ENCODE data around the gene RDH13.
"Not testable (repeated sequence)": the region's sequence is repeated elsewhere in the genome, so short reads cannot be mapped to it uniquely, and the experiment has no call there.

- TF ChIP-seq CTCF (IDR thresholded peaks at IDR 0.05); MAX (CRISPR knock-in tag; IDR thresholded peaks at IDR 0.05); FOXK1 (CRISPR knock-in tag; IDR thresholded peaks at IDR 0.05): not testable (repeated sequence)
Measured at GRCh38 chr19:55065516-55065915, 2.6 kb upstream of the RDH13 start.
